SK-N-SH (cell line): ENCODE measurements around the gene CNTROB.
A peak's percentile ranks its signal among the peaks of the same experiment; 100 is the strongest.

Experiments
- CTCF ChIP-seq: fragments of 200-600 bp; sonication (generic); IDR thresholded peaks from 2 replicates; pipeline ENCODE4 v1.6.1; 2017; ENCODE audit warnings: antibody characterized with exemption, mild to moderate bottlenecking, moderate library complexity
- ELF1 ChIP-seq: IDR thresholded peaks from 2 replicates; pipeline ENCODE4 v1.4.0; 2012
- EP300 ChIP-seq, 2 experiments: IDR thresholded peaks; 2 replicates each; pipeline versions ENCODE4 v1.4.0 to v1.6.1; 2012; ENCODE audit warnings: borderline replicate concordance in 1 of 2, low read depth in 1 of 2, low read length in 1 of 2
- MAX ChIP-seq: IDR thresholded peaks from 2 replicates; pipeline ENCODE4 v1.4.0; 2012; ENCODE audit warnings: low read depth
- MXI1 ChIP-seq: IDR thresholded peaks from 2 replicates; pipeline ENCODE4 v1.6.1; 2012; ENCODE audit warnings: mild to moderate bottlenecking, low read depth, low read length, improper control_type of control experiment
- NFIC ChIP-seq: IDR thresholded peaks from 2 replicates; pipeline ENCODE4 v1.4.0; 2012; ENCODE audit warnings: borderline replicate concordance
- POLR2AphosphoS5 ChIP-seq: IDR thresholded peaks from 2 replicates; pipeline ENCODE4 v1.6.1; 2012; ENCODE audit warnings: low read depth, low read length
- SMC3 ChIP-seq: IDR thresholded peaks from 2 replicates; pipeline ENCODE4 v1.6.1; 2012; ENCODE audit warnings: low read depth, low read length, improper control_type of control experiment
- USF2 ChIP-seq: fragments of 150-350 bp; IDR thresholded peaks from 2 replicates; pipeline ENCODE4 v1.6.1; 2017; ENCODE audit warnings: antibody characterized with exemption, low read length, low read depth, borderline replicate concordance

- no peak for TF ChIP-seq CTCF
- TF ChIP-seq NFIC = peak; percentile 75
- peak; percentile 40; the same call in 1 of the 2 replicates for TF ChIP-seq POLR2AphosphoS5
- TF ChIP-seq EP300 (IDR thresholded peaks at IDR 0.05; ENCODE audit: borderline replicate concordance in 1 of 2, low read depth in 1 of 2, low read length in 1 of 2) = no peak
- no peak for TF ChIP-seq ELF1
- TF ChIP-seq MXI1 = peak; percentile 79
- peak; percentile 100 for TF ChIP-seq MAX
- peak; percentile 84 for TF ChIP-seq USF2
- no peak for TF ChIP-seq SMC3
Observed at GRCh38 chr17:7915611-7916384, 16.2 kb upstream of the CNTROB start, which contains the start of gene RNF227.
